GM12878 (cell line): ENCODE results near the gene ACOT7. TPM values are rescaled to one million over a fixed set of nuclear protein-coding genes. Genes with fewer than 3 reads are reported as not detected.

ENCODE experiments used
- ATAC-seq: fragments of 200-7000 bp; cut with Tn5 transposase; 3 replicates; pipeline ENCODE4 v1.9.1; 2020; ENCODE audit warnings: mild to moderate bottlenecking, moderate library complexity
- BruUV-seq: library from RNA; stranded (reverse); fragments of 400-500 nt; replicated peaks from 2 replicates; lab custom pipeline; 2021; lab: Mats Ljungman, UMichigan
- CTCF ChIA-PET: fragments of 300-600 bp; sonication (Branson Sonifier 250); formaldehyde crosslinking; extraction: SDS; loops from one replicate; lab custom pipeline; 2021; ENCODE audit warnings: inconsistent platforms; lab: Yijun Ruan, JAX
- POLR2A ChIA-PET: fragments of 350-600 bp; formaldehyde crosslinking; extraction: SDS; loops from one replicate; lab custom pipeline; 2021; ENCODE audit warnings: inconsistent platforms; lab: Charles Lee
- RAD21 ChIA-PET: fragments of 300-600 bp; sonication (Branson Sonifier 250); formaldehyde crosslinking; loops from one replicate; lab custom pipeline; 2023; ENCODE audit warnings: antibody characterized with exemption; ENCODE audit not compliant: unreplicated experiment; lab: Charles Lee
- SMC1A ChIA-PET: fragments of 300-600 bp; sonication (Branson Sonifier 250); formaldehyde crosslinking; loops from one replicate; lab custom pipeline; 2023; ENCODE audit not compliant: unreplicated experiment, uncharacterized antibody; lab: Charles Lee
- DNase-seq: peaks from one replicate; pipeline ENCODE4 v3.0.0-alpha.2; 2011; ENCODE audit warnings: low read depth, low spot score
- FAIRE-seq: peaks from 3 replicates; lab custom pipeline; 2011; peaks lifted over from hg19 to GRCh38; lab: Jason Lieb, UNC
- H2AFZ ChIP-seq: 2 replicates; pipeline ENCODE4 v1.6.0; 2011; ENCODE audit warnings: low read depth, low read length, control low read depth; ENCODE audit not compliant: control insufficient read depth
- H3K27ac ChIP-seq: 2 replicates; pipeline ENCODE4 v1.5.1; 2011; ENCODE audit warnings: control low read depth; ENCODE audit not compliant: control insufficient read depth, insufficient read depth
- H3K27me3 ChIP-seq, 2 experiments: replicated peaks in 1 of 2; 2 replicates each; pipeline versions ENCODE4 v1.6.0 to v1.6.1; 2011; ENCODE audit warnings: low read length in 1 of 2; ENCODE audit not compliant: control insufficient read depth in 2 of 2, insufficient read depth in 2 of 2
- H3K36me3 ChIP-seq, 2 experiments: 2 replicates each; pipeline ENCODE4 v1.5.1; 2011; ENCODE audit warnings: low read length in 1 of 2; ENCODE audit not compliant: control insufficient read depth in 2 of 2, insufficient read depth in 2 of 2
- H3K4me1 ChIP-seq: 2 replicates; pipeline ENCODE4 v1.6.1; 2011; ENCODE audit warnings: mild to moderate bottlenecking, low read length, moderate library complexity, mixed read lengths; ENCODE audit not compliant: control insufficient read depth, insufficient read depth
- H3K4me2 ChIP-seq: 2 replicates; pipeline ENCODE4 v1.6.0; 2011; ENCODE audit warnings: control low read depth; ENCODE audit not compliant: control insufficient read depth, insufficient read depth
- H3K4me3 ChIP-seq: fragments of 200-600 bp; sonication (generic); 2 replicates; pipeline ENCODE4 v1.5.1; 2016
- H3K79me2 ChIP-seq: 2 replicates; pipeline ENCODE4 v1.6.0; 2011; ENCODE audit warnings: low read length; ENCODE audit not compliant: control insufficient read depth, insufficient read depth
- H3K9ac ChIP-seq: 2 replicates; pipeline ENCODE4 v1.8.0; 2011; ENCODE audit warnings: low read length, control low read depth, mixed read lengths; ENCODE audit not compliant: control insufficient read depth, insufficient read depth
- H3K9me3 ChIP-seq: replicated peaks from 3 replicates; pipeline ENCODE4 v1.5.1; 2011; ENCODE audit warnings: mild to moderate bottlenecking, low read length; ENCODE audit not compliant: control insufficient read depth, insufficient read depth
- H4K20me1 ChIP-seq: 2 replicates; pipeline ENCODE4 v1.6.0; 2011; ENCODE audit not compliant: control insufficient read depth, insufficient read depth
- CREM ChIP-seq: IDR thresholded peaks from 2 replicates; pipeline ENCODE4 v1.6.1; 2014; ENCODE audit warnings: antibody characterized with exemption, low read depth
- E2F4 ChIP-seq: IDR thresholded peaks from 2 replicates; pipeline ENCODE4 v1.6.1; 2012; ENCODE audit warnings: low read depth, low read length, improper control_type of control experiment
- ETV6 ChIP-seq, 2 experiments: fragments of 450-650 bp in 1 of 2; IDR thresholded peaks in 1 of 2; conservative IDR thresholded peaks in 1 of 2; 2 replicates each; pipeline ENCODE4 v1.6.1; 2014; ENCODE audit warnings: antibody characterized with exemption in 1 of 2, borderline replicate concordance in 1 of 2, low read depth in 1 of 2, mild to moderate bottlenecking in 1 of 2, moderate library complexity in 1 of 2
- PAX8 ChIP-seq: fragments of 450-650 bp; IDR thresholded peaks from 2 replicates; pipeline ENCODE4 v1.6.1; 2017; ENCODE audit warnings: mild to moderate bottlenecking, moderate library complexity
- ZZZ3 ChIP-seq: IDR thresholded peaks from 2 replicates; pipeline ENCODE4 v1.6.1; 2011; ENCODE audit warnings: low read depth; ENCODE audit not compliant: control insufficient read depth, insufficient read length
- WGBS: methylation state at CpG from one replicate; pipeline ENCODE4 v1.1.6; 2016; ENCODE audit warnings: low lambda C conversion rate; ENCODE audit not compliant: insufficient replicate concordance, insufficient coverage; ENCODE audit errors: missing lambda C conversion rate; 5-methylcytosine and 5-hydroxymethylcytosine counted together
- in situ Hi-C: fragments of 300-500 bp; cut with MboI; formaldehyde crosslinking; loops from 9 replicates; pipeline ENCODE4 v1.14.3; 2018; ENCODE audit warnings: mixed read lengths
- intact Hi-C: fragments of 100-400 bp; cut with micrococcal nuclease; formaldehyde crosslinking; loops from one replicate; pipeline ENCODE4 v1.14.2; 2022; ENCODE audit not compliant: unreplicated experiment
- polyA plus RNA-seq, 11 experiments: library from polyadenylated mRNA; depleted of rRNA in 4 of 11; unstranded in 6 of 11; stranded (reverse) in 5 of 11; fragments of >200 nt; fragmentation: Nextera tagmentation in 4 of 11; fragmentation: Illumina TruSeq in 1 of 11; extraction: Ambion mirVana in 4 of 11; extraction: Trizol in 1 of 11; gene quantifications; 1 replicate in 1 of 11; 2 replicates in 10 of 11; pipeline versions ENCODE4 v1.2.1 to v1.2.3, GENCODE V29; 2011 to 2016; ENCODE audit warnings: inconsistent platforms in 2 of 11, missing spikeins in 2 of 11, low read depth in 1 of 11
- total RNA-seq, 4 experiments: library from RNA; depleted of rRNA in 3 of 4; stranded (reverse); fragments of >200 nt in 3 of 4; fragmentation: Illumina TruSeq in 1 of 4; extraction: Trizol in 1 of 4; gene quantifications; 2 replicates each; pipeline versions ENCODE4 v1.2.1 to v1.2.3, GENCODE V29; 2013 to 2021
- TF ChIP-seq, protein P1 (sequence below): fragments of 450-650 bp; IDR thresholded peaks from 2 replicates; pipeline ENCODE4 v1.6.1; 2018; ENCODE audit warnings: mild to moderate bottlenecking, low read depth, moderate library complexity; ENCODE audit not compliant: partially characterized antibody

Gene ACOT7
- total and polyA plus RNA-seq, 10 of the 15 experiments (the other 5 are each of a cell fraction or from before 2014, with no cell fraction given) = 8.9 to 206 (median 61.2) TPM

GRCh38 chr1:6426277-6426971, 32.9 kb upstream of the ACOT7 start:
- ChIA-PET CTCF (interaction anchor here (0.8 to 10.9 kb wide), 2 partner anchors 14 to 64 kb away, joined by 4 to 137 read pairs; no protein-coding TSS in a partner anchor), POLR2A (interaction anchor here (0.5 kb wide), 1 partner anchor 23 kb away, joined by 9 read pairs; no protein-coding TSS in a partner anchor), RAD21 (no interaction called here), SMC1A (interaction anchor here (0.9 kb wide), 1 partner anchor 11 kb away, joined by 3 read pairs; no protein-coding TSS in a partner anchor)
- no peak overlapping the region for H3K4me3 ChIP-seq
- H3K4me1 ChIP-seq = peaks cover 6% of the 10 kb centered on the region; the same call in 1 of the 2 replicates
- WGBS = 45% methylated on average over 9 of the region's 9 CpGs
- in situ Hi-C loops = no loop called here
- H3K36me3 ChIP-seq = no peaks in the 10 kb centered on the region
- TF ChIP-seq CREM = no peak
- no peaks in the 10 kb centered on the region for H3K79me2 ChIP-seq
- peaks cover 6 to 18% of the 10 kb centered on the region in 2 experiments; a peak in 3 of 4 replicates for H3K27me3 ChIP-seq
- no TSS peak for BruUV-seq
- DNase-seq = no peak
- FAIRE-seq = no peak
- no peak overlapping the region for H2AFZ ChIP-seq
- H3K27ac ChIP-seq = no peak overlapping the region
- no peak for ATAC-seq
- intact Hi-C loops = no loop called here
- H3K9ac ChIP-seq = no peak overlapping the region
- H4K20me1 ChIP-seq = no peaks in the 10 kb centered on the region
- no peak overlapping the region for H3K4me2 ChIP-seq
- no peaks in the 10 kb centered on the region for H3K9me3 ChIP-seq

- ChIA-PET CTCF (interaction anchor here (0.8 to 10.9 kb wide), 3 partner anchors 15 to 65 kb away, joined by 3 to 137 read pairs (median 4); no protein-coding TSS in a partner anchor), SMC1A (no interaction called here), RAD21 (no interaction called here), POLR2A (no interaction called here)
- in situ Hi-C loops = no loop called here
- H3K4me2 ChIP-seq = no peak overlapping the region
- no peak for ATAC-seq
- 52% methylated on average over 6 of the region's 6 CpGs for WGBS
- no peaks in the 10 kb centered on the region for H3K9me3 ChIP-seq
- no peak overlapping the region for H3K4me3 ChIP-seq
- no peak overlapping the region for H3K27ac ChIP-seq
- H3K27me3 ChIP-seq = peaks cover 8 to 18% of the 10 kb centered on the region in 2 experiments; a peak in 3 of 4 replicates
- no peak overlapping the region for H3K9ac ChIP-seq
- no peaks in the 10 kb centered on the region for H3K79me2 ChIP-seq
- H4K20me1 ChIP-seq = no peaks in the 10 kb centered on the region
- intact Hi-C loops = no loop called here
- no peak overlapping the region for H2AFZ ChIP-seq
- no peak for DNase-seq
- no TSS peak for BruUV-seq
- H3K36me3 ChIP-seq = no peaks in the 10 kb centered on the region
- peaks cover 6% of the 10 kb centered on the region; the same call in 1 of the 2 replicates for H3K4me1 ChIP-seq
- FAIRE-seq = no peak
- TF ChIP-seq ETV6 (conservative IDR thresholded peaks at IDR 0.05 in 1 of 2, IDR thresholded peaks at IDR 0.05 in 1 of 2; ENCODE audit: borderline replicate concordance in 1 of 2, low read depth in 1 of 2) = no peak
- TF ChIP-seq, protein P1, sequence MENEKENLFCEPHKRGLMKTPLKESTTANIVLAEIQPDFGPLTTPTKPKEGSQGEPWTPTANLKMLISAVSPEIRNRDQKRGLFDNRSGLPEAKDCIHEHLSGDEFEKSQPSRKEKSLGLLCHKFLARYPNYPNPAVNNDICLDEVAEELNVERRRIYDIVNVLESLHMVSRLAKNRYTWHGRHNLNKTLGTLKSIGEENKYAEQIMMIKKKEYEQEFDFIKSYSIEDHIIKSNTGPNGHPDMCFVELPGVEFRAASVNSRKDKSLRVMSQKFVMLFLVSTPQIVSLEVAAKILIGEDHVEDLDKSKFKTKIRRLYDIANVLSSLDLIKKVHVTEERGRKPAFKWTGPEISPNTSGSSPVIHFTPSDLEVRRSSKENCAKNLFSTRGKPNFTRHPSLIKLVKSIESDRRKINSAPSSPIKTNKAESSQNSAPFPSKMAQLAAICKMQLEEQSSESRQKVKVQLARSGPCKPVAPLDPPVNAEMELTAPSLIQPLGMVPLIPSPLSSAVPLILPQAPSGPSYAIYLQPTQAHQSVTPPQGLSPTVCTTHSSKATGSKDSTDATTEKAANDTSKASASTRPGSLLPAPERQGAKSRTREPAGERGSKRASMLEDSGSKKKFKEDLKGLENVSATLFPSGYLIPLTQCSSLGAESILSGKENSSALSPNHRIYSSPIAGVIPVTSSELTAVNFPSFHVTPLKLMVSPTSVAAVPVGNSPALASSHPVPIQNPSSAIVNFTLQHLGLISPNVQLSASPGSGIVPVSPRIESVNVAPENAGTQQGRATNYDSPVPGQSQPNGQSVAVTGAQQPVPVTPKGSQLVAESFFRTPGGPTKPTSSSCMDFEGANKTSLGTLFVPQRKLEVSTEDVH = no peak
- no peak for TF ChIP-seq E2F4
- no peak for TF ChIP-seq ZZZ3
- TF ChIP-seq PAX8 = no peak
These were observed 32.1 kb upstream of the ACOT7 start for GRCh38 chr1:6425658-6426057.
